HCT116 (cell line): ENCODE data around the gene TACR2. TPM values are rescaled to one million over a fixed set of nuclear protein-coding genes. Genes with fewer than 3 reads are reported as not detected.
A peak's percentile ranks its signal among the peaks of the same experiment; 100 is the strongest.

Experiments used
- ATAC-seq: fragments of 200-7000 bp; cut with Tn5 transposase; 2 replicates; pipeline ENCODE4 v1.9.1; 2020; ENCODE audit warnings: mild to moderate bottlenecking, moderate library complexity
- BruUV-seq: library from RNA; stranded (reverse); fragments of 400-500 nt; replicated peaks from 2 replicates; lab custom pipeline; 2021; lab: Mats Ljungman, UMichigan
- CTCF ChIA-PET: fragments of 300-600 bp; sonication (Branson Sonifier 250); formaldehyde crosslinking; loops from one replicate; lab custom pipeline; 2021; ENCODE audit warnings: antibody characterized with exemption; lab: Charles Lee
- POLR2A ChIA-PET: fragments of 300-600, 350-600 bp; sonication (Branson Sonifier 250); formaldehyde crosslinking; loops from one replicate; lab custom pipeline; 2021; ENCODE audit warnings: antibody characterized with exemption; lab: Charles Lee
- RAD21 ChIA-PET, 2 experiments: fragments of 300-600 bp; sonication (Branson Sonifier 250); formaldehyde crosslinking; loops; one replicate each; lab custom pipeline; 2023; ENCODE audit warnings: low total read pairs in 2 of 2; ENCODE audit not compliant: uncharacterized antibody in 2 of 2, unreplicated experiment in 2 of 2, low non-redundant PET in 1 of 2; lab: Charles Lee
- DNase-seq: peaks from one replicate; pipeline ENCODE4 v3.0.0-alpha.2; 2010; ENCODE audit warnings: low read depth, low spot score
- H2AFZ ChIP-seq: fragments of 200-600 bp; shearing (Covaris generic), sonication (generic); 2 replicates; pipeline ENCODE4 v1.6.1; 2017; ENCODE audit warnings: low read depth, mixed run types, mixed read lengths, antibody characterized with exemption, low read length; ENCODE audit not compliant: poor library complexity, severe bottlenecking
- H3K27ac ChIP-seq: 2 replicates; pipeline ENCODE4 v1.5.1; 2012; ENCODE audit warnings: low read depth, low read length
- H3K27me3 ChIP-seq: fragments of 200-600 bp; sonication (generic); 2 replicates; pipeline ENCODE4 v1.6.1; 2016; ENCODE audit warnings: mixed run types, low read length, mixed read lengths; ENCODE audit not compliant: insufficient read depth
- H3K36me3 ChIP-seq, 2 experiments: fragments of 200-500 bp in 1 of 2; fragments of 200-600 bp in 1 of 2; sonication (Bioruptor generic) in 1 of 2; sonication (generic) in 1 of 2; 2 replicates each; pipeline versions ENCODE4 v1.5.1 to v1.6.1; 2014 to 2016; ENCODE audit warnings: low read length in 2 of 2, inconsistent platforms in 1 of 2, mixed read lengths in 1 of 2, mixed run types in 1 of 2; ENCODE audit not compliant: insufficient read depth in 2 of 2, control insufficient read depth in 1 of 2
- H3K4me1 ChIP-seq, 2 experiments: fragments of 200-600 bp in 1 of 2; sonication (generic) in 1 of 2; 2 replicates each; pipeline versions ENCODE4 v1.5.1 to v1.6.1; 2012 to 2017; ENCODE audit warnings: low read length in 2 of 2, inconsistent platforms in 1 of 2, mild to moderate bottlenecking in 1 of 2, mixed read lengths in 1 of 2, mixed run types in 1 of 2, moderate library complexity in 1 of 2; ENCODE audit not compliant: insufficient read depth in 2 of 2, control insufficient read depth in 1 of 2
- H3K4me2 ChIP-seq: fragments of 200-600 bp; sonication (generic); 2 replicates; pipeline ENCODE4 v1.6.1; 2017; ENCODE audit warnings: mixed run types, low read length, mixed read lengths
- H3K4me3 ChIP-seq, 2 experiments: fragments of 200-600 bp in 1 of 2; sonication (generic) in 1 of 2; replicated peaks in 1 of 2; 2 replicates each; pipeline ENCODE4 v1.5.1; 2011 to 2016; ENCODE audit warnings: low read length in 2 of 2, control low read depth in 1 of 2, low read depth in 1 of 2, mild to moderate bottlenecking in 1 of 2, mixed read lengths in 1 of 2, mixed run types in 1 of 2
- H3K79me2 ChIP-seq: fragments of 200-600 bp; sonication (generic); 2 replicates; pipeline ENCODE4 v1.6.1; 2017; ENCODE audit warnings: mild to moderate bottlenecking, mixed run types, low read length, moderate library complexity, mixed read lengths; ENCODE audit not compliant: insufficient read depth
- H3K9ac ChIP-seq: fragments of 200-600 bp; sonication (generic); 2 replicates; pipeline ENCODE4 v1.6.1; 2016; ENCODE audit warnings: low read length, mixed read lengths
- H3K9me2 ChIP-seq: fragments of 200-600 bp; sonication (generic), shearing (Covaris generic); 2 replicates; pipeline ENCODE4 v1.6.1; 2017; ENCODE audit warnings: mixed run types, mild to moderate bottlenecking, moderate library complexity; ENCODE audit not compliant: insufficient read depth
- H3K9me3 ChIP-seq, 2 experiments: fragments of 200-500 bp in 1 of 2; fragments of 200-600 bp in 1 of 2; sonication (Bioruptor generic) in 1 of 2; sonication (generic) in 1 of 2; 2 replicates each; pipeline ENCODE4 v1.6.1; 2014 to 2017; ENCODE audit warnings: low read length in 2 of 2, mixed read lengths in 2 of 2, inconsistent platforms in 1 of 2, low read depth in 1 of 2, mild to moderate bottlenecking in 1 of 2, mixed run types in 1 of 2, moderate library complexity in 1 of 2; ENCODE audit not compliant: control insufficient read depth in 1 of 2, insufficient read depth in 1 of 2
- H4K20me1 ChIP-seq: fragments of 200-600 bp; sonication (generic), shearing (Covaris generic); 2 replicates; pipeline ENCODE4 v1.6.1; 2017; ENCODE audit warnings: mixed run types, mild to moderate bottlenecking, moderate library complexity; ENCODE audit not compliant: insufficient read depth
- CEBPB ChIP-seq: IDR thresholded peaks from 2 replicates; pipeline ENCODE4 v1.6.1; 2012; ENCODE audit warnings: low read depth
- CTCF ChIP-seq, 3 experiments: fragments of 200-600 bp in 1 of 3; sonication (generic) in 1 of 3; IDR thresholded peaks in 2 of 3; conservative IDR thresholded peaks in 1 of 3; 2 replicates each; pipeline ENCODE4 v1.5.1; 2012 to 2017; ENCODE audit warnings: low read depth in 2 of 3, low read length in 2 of 3, antibody characterized with exemption in 1 of 3, borderline replicate concordance in 1 of 3, control low read depth in 1 of 3, mild to moderate bottlenecking in 1 of 3, mixed read lengths in 1 of 3, mixed run types in 1 of 3, moderate library complexity in 1 of 3; ENCODE audit not compliant: insufficient read depth in 1 of 3
- POLR2A ChIP-seq: IDR thresholded peaks from 2 replicates; pipeline ENCODE4 v1.7.0; 2011; ENCODE audit warnings: borderline replicate concordance; ENCODE audit not compliant: insufficient read depth, insufficient read length; ENCODE audit errors: extremely low read depth
- REST ChIP-seq: IDR thresholded peaks from 2 replicates; pipeline ENCODE4 v1.6.1; 2012; ENCODE audit warnings: low read depth
- SP1 ChIP-seq: IDR thresholded peaks from 2 replicates; pipeline ENCODE4 v1.6.1; 2012; ENCODE audit warnings: low read depth
- SRF ChIP-seq: IDR thresholded peaks from 2 replicates; pipeline ENCODE4 v1.6.1; 2012; ENCODE audit warnings: low read depth
- ZNF274 ChIP-seq: fragments of 200-500 bp; sonication (Bioruptor generic); IDR thresholded peaks from 2 replicates; pipeline ENCODE4 v1.6.1; 2014; ENCODE audit warnings: mild to moderate bottlenecking, low read depth, low read length, inconsistent platforms
- intact Hi-C: fragments of 100-400 bp; cut with micrococcal nuclease; formaldehyde crosslinking; loops from 2 replicates; pipeline ENCODE4 v1.10.0; 2022
- total RNA-seq: library from RNA; stranded (reverse); gene quantifications from one replicate; pipeline ENCODE4 v1.2.1, GENCODE V29; 2021; ENCODE audit not compliant: unreplicated experiment

Gene TACR2
- total RNA-seq, 1 experiment from 2014 or later = not detected

- TF ChIP-seq ZNF274 (no peak), SRF (no peak), CTCF (IDR thresholded peaks at IDR 0.05 in 2 of 3, conservative IDR thresholded peaks at IDR 0.05 in 1 of 3; ENCODE audit: borderline replicate concordance in 1 of 3, insufficient read depth in 1 of 3, low read depth in 2 of 3, low read length in 2 of 3) (no peak), CEBPB (no peak), SP1 (no peak), POLR2A (no peak), REST (no peak)
- intact Hi-C loops = no loop called here
- peak overlapping the region; percentile 49; the same call in 1 of the 2 replicates for H3K27ac ChIP-seq
- POLR2A ChIA-PET = interaction anchor here (1.1 kb wide), 1 partner anchor 12 kb away, joined by 6 read pairs; no protein-coding TSS in a partner anchor
- no peak overlapping the region for H3K9ac ChIP-seq
- no peaks in the 10 kb centered on the region for H3K9me2 ChIP-seq
- H3K27me3 ChIP-seq = no peaks in the 10 kb centered on the region
- H3K79me2 ChIP-seq = no peaks in the 10 kb centered on the region
- ATAC-seq = no peak
- H2AFZ ChIP-seq = peak overlapping the region; percentile 97
- H4K20me1 ChIP-seq = no peaks in the 10 kb centered on the region
- CTCF ChIA-PET = interaction anchor here (1.7 to 3.0 kb wide), 2 partner anchors 12 to 29 kb away, joined by 7 to 21 read pairs; partner anchors contain the start of gene TSPAN15
- DNase-seq = no peak
- RAD21 ChIA-PET = no interaction called here
- peak overlapping the region; percentile 72 for H3K4me2 ChIP-seq
- H3K9me3 ChIP-seq = no peaks in the 10 kb centered on the region
- no peak overlapping the region for H3K4me3 ChIP-seq
- peaks cover 23 to 28% of the 10 kb centered on the region in 2 experiments for H3K4me1 ChIP-seq
- BruUV-seq = no TSS peak
- no peaks in the 10 kb centered on the region for H3K36me3 ChIP-seq
These were observed 20.9 kb upstream of the TACR2 start for GRCh38 chr10:69437321-69438259.
